Mucosa of rectum (tissue), 2 donors: Measurements from ENCODE around the gene DYNC1H1.
A peak's percentile ranks its signal among the peaks of the same experiment; 100 is the strongest.

Experiments
- H3K27ac ChIP-seq, 2 donors: one replicate each; pipeline ENCODE4 v1.7.0; 2013; ENCODE audit warnings: inconsistent platforms in 2 of 2, low read depth in 2 of 2, low read length in 2 of 2
- H3K27me3 ChIP-seq, 2 donors: one replicate each; pipeline ENCODE4 v1.7.0; 2013; ENCODE audit warnings: low read length in 2 of 2; ENCODE audit not compliant: control insufficient read depth in 2 of 2, insufficient read depth in 2 of 2
- H3K36me3 ChIP-seq, 2 donors: one replicate each; pipeline ENCODE4 v1.7.0; 2013; ENCODE audit warnings: low read length in 2 of 2; ENCODE audit not compliant: control insufficient read depth in 2 of 2, insufficient read depth in 2 of 2
- H3K4me1 ChIP-seq, 2 donors: one replicate each; pipeline ENCODE4 v1.7.0; 2013; ENCODE audit warnings: low read length in 2 of 2, mild to moderate bottlenecking in 1 of 2; ENCODE audit not compliant: control insufficient read depth in 2 of 2, insufficient read depth in 2 of 2
- H3K4me3 ChIP-seq, 2 donors: one replicate each; pipeline ENCODE4 v1.7.0; 2013; ENCODE audit warnings: low read length in 2 of 2
- H3K9ac ChIP-seq, 2 donors: one replicate each; pipeline ENCODE4 v1.7.0; 2013; ENCODE audit warnings: low read length in 2 of 2, low read depth in 1 of 2, mild to moderate bottlenecking in 1 of 2
- H3K9me3 ChIP-seq, 2 donors: one replicate each; pipeline ENCODE4 v1.7.0; 2013; ENCODE audit warnings: low read length in 2 of 2; ENCODE audit not compliant: control insufficient read depth in 2 of 2
- donor health status: healthy.
- donor health status: Normal muscosa, but diverticular disease.

DYNC1H1 gene

GRCh38 chr14:101944451-101944850, 19.9 kb upstream of the DYNC1H1 start:
- Histone ChIP-seq H3K4me1 (peaks cover 11 to 15% of the 10 kb centered on the region in 2 donors), H3K9me3 (no peaks in the 10 kb centered on the region), H3K27ac (no peak overlapping the region), H3K36me3 (no peaks in the 10 kb centered on the region), H3K4me3 (no peak overlapping the region), H3K9ac (no peak overlapping the region), H3K27me3 (peaks cover 0 to 2% of the 10 kb centered on the region in 2 donors)

GRCh38 chr14:101945171-101945570, 19.2 kb upstream of the DYNC1H1 start:
- peaks cover 0 to 2% of the 10 kb centered on the region in 2 donors for H3K27me3 ChIP-seq
- no peaks in the 10 kb centered on the region for H3K9me3 ChIP-seq
- H3K36me3 ChIP-seq, result no peaks in the 10 kb centered on the region
- H3K4me1 ChIP-seq, result peaks cover 11 to 16% of the 10 kb centered on the region in 2 donors
- no peak overlapping the region for H3K9ac ChIP-seq
- no peak overlapping the region for H3K27ac ChIP-seq
- no peak overlapping the region for H3K4me3 ChIP-seq

- H3K9me3 ChIP-seq, result no peaks in the 10 kb centered on the region
- no peaks in the 10 kb centered on the region for H3K36me3 ChIP-seq
- peak overlapping the region; percentile 98 to 99 for H3K27ac ChIP-seq
- peak overlapping the region; percentile 77 to 95 for H3K4me3 ChIP-seq
- peak overlapping the region; percentile 99 to 100 for H3K9ac ChIP-seq
- H3K27me3 ChIP-seq, result peaks cover 0 to 2% of the 10 kb centered on the region in 2 donors
- H3K4me1 ChIP-seq, result peaks cover 11 to 16% of the 10 kb centered on the region in 2 donors
Observed at GRCh38 chr14:101947577-101947903, 16.8 kb upstream of the DYNC1H1 start.

- peaks cover 0 to 2% of the 10 kb centered on the region in 2 donors for H3K27me3 ChIP-seq
- H3K9ac ChIP-seq, result peak overlapping the region; percentile 99 to 100
- H3K4me3 ChIP-seq, result peak overlapping the region; percentile 77 to 95
- no peaks in the 10 kb centered on the region for H3K9me3 ChIP-seq
- H3K27ac ChIP-seq, result peak overlapping the region; percentile 98 to 99
- H3K4me1 ChIP-seq, result peaks cover 11 to 16% of the 10 kb centered on the region in 2 donors
- H3K36me3 ChIP-seq, result no peaks in the 10 kb centered on the region
Observed at GRCh38 chr14:101947904-101948665, 16.3 kb upstream of the DYNC1H1 start.

- Histone ChIP-seq H3K4me3 (peak overlapping the region; percentile 77 to 88), H3K27ac (peak overlapping the region; percentile 98 to 99)
Observed at GRCh38 chr14:101948666-101949216, 15.6 kb upstream of the DYNC1H1 start.

GRCh38 chr14:101950100-101950499, 14.3 kb upstream of the DYNC1H1 start:
- H3K4me1 ChIP-seq, result peaks cover 11 to 16% of the 10 kb centered on the region in 2 donors
- H3K9ac ChIP-seq, result no peak overlapping the region
- H3K36me3 ChIP-seq, result no peaks in the 10 kb centered on the region
- H3K27ac ChIP-seq, result no peak overlapping the region
- H3K4me3 ChIP-seq, result no peak overlapping the region
- H3K27me3 ChIP-seq, result peaks cover 0 to under 1% of the 10 kb centered on the region in 2 donors
- H3K9me3 ChIP-seq, result no peaks in the 10 kb centered on the region

More at GRCh38 chr14:101948666-101949216, 15.6 kb upstream of the DYNC1H1 start:
- H3K36me3 ChIP-seq, result no peaks in the 10 kb centered on the region
- H3K27me3 ChIP-seq, result peaks cover 0 to 2% of the 10 kb centered on the region in 2 donors
- H3K9ac ChIP-seq, result peak overlapping the region; percentile 98 to 100
- no peaks in the 10 kb centered on the region for H3K9me3 ChIP-seq
- peaks cover 11 to 16% of the 10 kb centered on the region in 2 donors for H3K4me1 ChIP-seq

- no peaks in the 10 kb centered on the region for H3K36me3 ChIP-seq
- no peak overlapping the region for H3K9ac ChIP-seq
- H3K4me3 ChIP-seq, result no peak overlapping the region
- H3K27ac ChIP-seq, result no peak overlapping the region
- H3K27me3 ChIP-seq, result no peaks in the 10 kb centered on the region
- H3K9me3 ChIP-seq, result no peaks in the 10 kb centered on the region
- peaks cover 11 to 16% of the 10 kb centered on the region in 2 donors for H3K4me1 ChIP-seq
Observed at GRCh38 chr14:101950516-101951215, 13.7 kb upstream of the DYNC1H1 start.

- Histone ChIP-seq H3K9ac (no peak overlapping the region), H3K27me3 (no peaks in the 10 kb centered on the region)
Observed at GRCh38 chr14:101953151-101953550, 11.2 kb upstream of the DYNC1H1 start.

GRCh38 chr14:101954501-101954900, 9.9 kb upstream of the DYNC1H1 start:
- no peak overlapping the region for H3K4me3 ChIP-seq

More at GRCh38 chr14:101953151-101953550, 11.2 kb upstream of the DYNC1H1 start:
- H3K4me1 ChIP-seq, result peaks cover 11 to 12% of the 10 kb centered on the region in 2 donors
- no peak overlapping the region for H3K4me3 ChIP-seq
- no peaks in the 10 kb centered on the region for H3K9me3 ChIP-seq
- no peaks in the 10 kb centered on the region for H3K36me3 ChIP-seq
- no peak overlapping the region for H3K27ac ChIP-seq

GRCh38 chr14:101955695-101956161, 8.6 kb upstream of the DYNC1H1 start:
- Histone ChIP-seq H3K9me3 (no peaks in the 10 kb centered on the region), H3K4me3 (no peak overlapping the region), H3K27me3 (no peaks in the 10 kb centered on the region)

More at GRCh38 chr14:101954501-101954900, 9.9 kb upstream of the DYNC1H1 start:
- no peaks in the 10 kb centered on the region for H3K36me3 ChIP-seq
- no peaks in the 10 kb centered on the region for H3K9me3 ChIP-seq
- no peak overlapping the region for H3K9ac ChIP-seq
- no peak overlapping the region for H3K27ac ChIP-seq
- no peaks in the 10 kb centered on the region for H3K27me3 ChIP-seq
- peaks cover 0 to under 1% of the 10 kb centered on the region in 2 donors for H3K4me1 ChIP-seq

More at GRCh38 chr14:101955695-101956161, 8.6 kb upstream of the DYNC1H1 start:
- no peak overlapping the region for H3K27ac ChIP-seq
- H3K36me3 ChIP-seq, result no peaks in the 10 kb centered on the region
- H3K9ac ChIP-seq, result no peak overlapping the region
- no peaks in the 10 kb centered on the region for H3K4me1 ChIP-seq
